Measurements from ENCODE around the gene CRMP1. TPM values are rescaled to one million over a fixed set of nuclear protein-coding genes. Genes with fewer than 3 reads are reported as not detected.

CRMP1 gene
- polyA plus RNA-seq (2011; rRNA removed) (5.6 and 6.2 TPM in 2 replicates), polyA minus RNA-seq (2011; rRNA and poly(A)+ RNA removed) (5.2 and 6.9 TPM in 2 replicates)

GRCh38 chr4:5893004-5893580 lies at the start of gene CRMP1:
Gene CRMP1 (minus strand): TSS chr4:5893086. CDS start chr4:5892969, 117 bp downstream.
- no peak for TF ChIP-seq CTCF (IDR thresholded peaks at IDR 0.05; ENCODE audit: low read depth, low read length)
- ChIA-PET CTCF (no interaction called here), POLR2A (no interaction called here)
- no peak for DNase-seq (ENCODE audit: low read depth, low spot score)
- peaks cover 21% of the 10 kb centered on the region; the same call in 1 of the 2 replicates for H3K9me3 ChIP-seq (ENCODE audit: control insufficient read depth, insufficient read depth, low read length)
- peaks cover 60% of the 10 kb centered on the region for H3K27me3 ChIP-seq (ENCODE audit: control insufficient read depth, insufficient read depth, low read length)
- H3K27ac ChIP-seq (ENCODE audit: low read depth, low read length): no peak within 1 kb of the TSS
- no peak within 1 kb of the TSS for H3K4me3 ChIP-seq (ENCODE audit: low read depth, low read length)

- ChIA-PET POLR2A (no interaction called here), CTCF (no interaction called here)
- Histone ChIP-seq H3K4me3 (ENCODE audit: low read depth, low read length) (no peak overlapping the region), H3K27ac (ENCODE audit: low read depth, low read length) (no peak overlapping the region), H3K27me3 (ENCODE audit: control insufficient read depth, insufficient read depth, low read length) (peaks cover 3% of the 10 kb centered on the region), H3K9me3 (ENCODE audit: control insufficient read depth, insufficient read depth, low read length) (peaks cover 7% of the 10 kb centered on the region; the same call in 1 of the 2 replicates)
- DNase-seq (ENCODE audit: low read depth, low spot score): no peak
- TF ChIP-seq CTCF (IDR thresholded peaks at IDR 0.05; ENCODE audit: low read depth, low read length): no peak
Measured at GRCh38 chr4:5941601-5942000, 48.7 kb upstream of the CRMP1 start.

GRCh38 chr4:5940470-5941203 lies 47.8 kb upstream of the CRMP1 start:
- peaks cover 2% of the 10 kb centered on the region; the same call in 1 of the 2 replicates for H3K9me3 ChIP-seq (ENCODE audit: control insufficient read depth, insufficient read depth, low read length)
- CTCF ChIA-PET: no interaction called here
- POLR2A ChIA-PET: interaction anchor here (0.6 kb wide), 1 partner anchor 901 kb away, joined by 5 read pairs; no protein-coding TSS in a partner anchor
- no peak overlapping the region for H3K4me3 ChIP-seq (ENCODE audit: low read depth, low read length)
- H3K27me3 ChIP-seq (ENCODE audit: control insufficient read depth, insufficient read depth, low read length): peaks cover 3% of the 10 kb centered on the region
- no peak overlapping the region for H3K27ac ChIP-seq (ENCODE audit: low read depth, low read length)
- TF ChIP-seq CTCF (IDR thresholded peaks at IDR 0.05; ENCODE audit: low read depth, low read length): no peak
- no peak for DNase-seq (ENCODE audit: low read depth, low spot score)

- no peak overlapping the region for H3K27ac ChIP-seq (ENCODE audit: low read depth, low read length)
- H3K9me3 ChIP-seq (ENCODE audit: control insufficient read depth, insufficient read depth, low read length): no peaks in the 10 kb centered on the region
- ChIA-PET POLR2A (no interaction called here), CTCF (no interaction called here)
- H3K4me3 ChIP-seq (ENCODE audit: low read depth, low read length): no peak overlapping the region
- no peak for TF ChIP-seq CTCF (IDR thresholded peaks at IDR 0.05; ENCODE audit: low read depth, low read length)
- DNase-seq (ENCODE audit: low read depth, low spot score): no peak
- H3K27me3 ChIP-seq (ENCODE audit: control insufficient read depth, insufficient read depth, low read length): peaks cover 5% of the 10 kb centered on the region
Measured at GRCh38 chr4:5933996-5934831, 41.3 kb upstream of the CRMP1 start.
